RWPE1 (cell line): Measurements from ENCODE around the gene SERGEF.

Experiments used
- CTCF ChIA-PET: fragments of 350-600 bp; sonication (Branson Sonifier 250); formaldehyde crosslinking; extraction: SDS; loops from one replicate; lab custom pipeline; 2021; lab: Yijun Ruan, JAX
- POLR2A ChIA-PET: fragments of 400-600 bp; formaldehyde crosslinking; extraction: SDS; loops from one replicate; lab custom pipeline; 2020; ENCODE audit warnings: antibody characterized with exemption; ENCODE audit not compliant: low non-redundant PET; lab: Yijun Ruan, JAX
- DNase-seq: peaks from one replicate; pipeline ENCODE4 v3.0.0; 2012; ENCODE audit warnings: low spot score
- H3K27ac ChIP-seq: fragments of 450-650 bp; 2 replicates; pipeline ENCODE4 v1.5.1; 2017
- TF ChIP-seq, protein P1 (sequence below): fragments of 450-650 bp; conservative IDR thresholded peaks from 2 replicates; pipeline ENCODE4 v1.5.1; 2017; ENCODE audit warnings: low read depth, mild to moderate bottlenecking

Gene SERGEF

DNA sequence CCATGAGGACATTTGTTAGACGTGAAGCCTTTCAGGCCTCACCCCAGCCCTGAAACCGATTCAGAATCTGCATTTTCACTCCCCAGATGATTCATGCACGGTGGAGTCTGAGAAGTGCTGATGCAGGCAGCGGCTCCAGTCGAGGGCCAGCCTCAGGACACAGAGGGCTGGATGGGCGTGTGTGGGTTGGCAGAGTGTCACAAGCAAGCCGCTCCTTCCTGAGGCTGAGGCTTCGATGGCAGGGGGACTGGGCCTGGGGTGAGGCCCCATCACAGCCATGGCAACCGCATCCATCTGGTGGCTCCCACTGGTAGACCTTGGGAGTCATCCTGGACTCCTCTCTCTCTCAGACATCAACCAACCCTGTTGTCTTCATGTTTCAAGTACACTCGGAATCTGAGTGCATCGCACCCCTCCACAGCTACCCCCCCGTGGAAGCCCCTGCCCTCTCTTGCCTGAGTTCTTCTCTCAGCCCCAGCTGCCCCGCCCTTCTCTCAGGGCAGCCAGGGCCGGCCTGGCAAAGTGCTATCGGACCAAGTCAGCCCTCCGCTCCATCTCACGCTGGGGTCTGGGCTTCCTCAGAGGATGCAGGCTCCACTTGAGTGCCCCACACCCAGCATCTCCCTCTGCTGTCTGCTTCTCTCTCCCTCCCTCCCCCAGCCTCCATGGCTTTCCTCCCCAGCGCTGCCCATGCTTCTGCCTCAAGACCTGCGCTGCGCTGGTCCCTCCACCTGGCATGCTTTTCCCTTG, 267.6 kb downstream of the SERGEF start:
- POLR2A ChIA-PET, result no interaction called here

DNA sequence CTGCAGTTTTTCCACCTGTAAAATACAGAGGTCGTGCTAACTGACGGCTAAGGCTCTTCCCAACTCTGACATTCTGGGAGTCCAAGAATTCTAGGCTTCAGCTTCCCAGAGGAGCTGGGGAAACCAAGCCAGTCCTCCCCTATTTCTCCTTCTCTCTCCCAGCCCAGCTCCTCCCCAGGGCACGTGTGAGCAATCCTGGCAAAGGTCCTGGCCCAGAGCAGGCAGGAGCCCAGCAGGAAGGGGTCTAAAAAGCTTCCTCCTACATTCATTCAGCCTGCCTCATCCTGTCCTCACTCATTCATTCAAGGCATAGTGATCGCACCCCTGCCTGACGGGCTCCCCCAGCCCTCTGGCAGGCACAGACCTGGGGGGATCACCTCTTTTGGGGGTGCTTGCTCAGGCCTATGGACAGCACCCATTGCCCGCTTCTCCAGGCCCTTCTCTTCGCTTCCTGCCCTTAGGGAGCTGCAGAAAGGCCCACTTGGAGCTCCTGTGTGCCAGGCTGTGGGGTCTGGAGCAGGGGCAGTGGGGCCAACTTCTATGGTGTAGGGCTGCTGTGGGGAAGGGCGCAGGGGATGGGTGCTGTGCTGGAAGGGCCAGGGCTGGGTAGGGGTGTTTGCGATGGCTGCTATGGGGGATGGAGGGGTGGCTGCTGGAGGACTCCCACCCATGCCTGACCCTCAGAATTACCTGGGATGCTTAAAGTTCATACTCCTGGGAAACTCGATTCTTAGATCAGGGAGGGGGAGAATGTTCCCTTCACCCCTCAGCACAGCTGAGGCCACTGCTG, 268.5 kb downstream of the SERGEF start:
- DNase-seq, result no peak
- POLR2A ChIA-PET, result no interaction called here
- TF ChIP-seq, protein P1, sequence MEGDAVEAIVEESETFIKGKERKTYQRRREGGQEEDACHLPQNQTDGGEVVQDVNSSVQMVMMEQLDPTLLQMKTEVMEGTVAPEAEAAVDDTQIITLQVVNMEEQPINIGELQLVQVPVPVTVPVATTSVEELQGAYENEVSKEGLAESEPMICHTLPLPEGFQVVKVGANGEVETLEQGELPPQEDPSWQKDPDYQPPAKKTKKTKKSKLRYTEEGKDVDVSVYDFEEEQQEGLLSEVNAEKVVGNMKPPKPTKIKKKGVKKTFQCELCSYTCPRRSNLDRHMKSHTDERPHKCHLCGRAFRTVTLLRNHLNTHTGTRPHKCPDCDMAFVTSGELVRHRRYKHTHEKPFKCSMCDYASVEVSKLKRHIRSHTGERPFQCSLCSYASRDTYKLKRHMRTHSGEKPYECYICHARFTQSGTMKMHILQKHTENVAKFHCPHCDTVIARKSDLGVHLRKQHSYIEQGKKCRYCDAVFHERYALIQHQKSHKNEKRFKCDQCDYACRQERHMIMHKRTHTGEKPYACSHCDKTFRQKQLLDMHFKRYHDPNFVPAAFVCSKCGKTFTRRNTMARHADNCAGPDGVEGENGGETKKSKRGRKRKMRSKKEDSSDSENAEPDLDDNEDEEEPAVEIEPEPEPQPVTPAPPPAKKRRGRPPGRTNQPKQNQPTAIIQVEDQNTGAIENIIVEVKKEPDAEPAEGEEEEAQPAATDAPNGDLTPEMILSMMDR, result no peak
- no peak overlapping the region for H3K27ac ChIP-seq
- CTCF ChIA-PET, result interaction anchor here (0.6 to 1.0 kb wide), 4 partner anchors 39 to 421 kb away, joined by 3 read pairs; no protein-coding TSS in a partner anchor

More for the DNA sequence above, 267.6 kb downstream of the SERGEF start:
- TF ChIP-seq, protein P1, result no peak
- no peak overlapping the region for H3K27ac ChIP-seq
- CTCF ChIA-PET, result interaction anchor here (0.6 to 1.5 kb wide), 2 partner anchors 14 to 420 kb away, joined by 3 to 7 read pairs; no protein-coding TSS in a partner anchor
- DNase-seq, result no peak

DNA sequence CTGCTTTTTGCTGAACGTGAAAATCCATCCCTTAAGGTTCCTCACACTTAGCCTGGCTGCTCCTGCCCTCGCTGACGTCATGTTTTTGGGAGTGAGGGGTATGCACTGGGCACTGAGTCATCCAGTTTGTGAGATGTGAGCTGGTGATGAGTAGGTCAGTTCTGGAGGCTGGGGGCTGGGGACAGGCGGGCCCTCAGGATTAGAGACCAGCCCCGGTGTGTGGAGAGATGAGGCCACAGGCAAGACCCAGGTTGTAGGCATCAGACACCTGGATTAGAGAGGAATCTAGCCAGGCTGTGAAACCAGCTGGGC, 269.1 kb downstream of the SERGEF start:
- TF ChIP-seq, protein P1, result no peak
- ChIA-PET CTCF (interaction anchor here (0.7 to 1.0 kb wide), 2 partner anchors 164 to 235 kb away, joined by 3 read pairs; no protein-coding TSS in a partner anchor), POLR2A (no interaction called here)
- DNase-seq, result peak; percentile 34
- no peak overlapping the region for H3K27ac ChIP-seq

DNA sequence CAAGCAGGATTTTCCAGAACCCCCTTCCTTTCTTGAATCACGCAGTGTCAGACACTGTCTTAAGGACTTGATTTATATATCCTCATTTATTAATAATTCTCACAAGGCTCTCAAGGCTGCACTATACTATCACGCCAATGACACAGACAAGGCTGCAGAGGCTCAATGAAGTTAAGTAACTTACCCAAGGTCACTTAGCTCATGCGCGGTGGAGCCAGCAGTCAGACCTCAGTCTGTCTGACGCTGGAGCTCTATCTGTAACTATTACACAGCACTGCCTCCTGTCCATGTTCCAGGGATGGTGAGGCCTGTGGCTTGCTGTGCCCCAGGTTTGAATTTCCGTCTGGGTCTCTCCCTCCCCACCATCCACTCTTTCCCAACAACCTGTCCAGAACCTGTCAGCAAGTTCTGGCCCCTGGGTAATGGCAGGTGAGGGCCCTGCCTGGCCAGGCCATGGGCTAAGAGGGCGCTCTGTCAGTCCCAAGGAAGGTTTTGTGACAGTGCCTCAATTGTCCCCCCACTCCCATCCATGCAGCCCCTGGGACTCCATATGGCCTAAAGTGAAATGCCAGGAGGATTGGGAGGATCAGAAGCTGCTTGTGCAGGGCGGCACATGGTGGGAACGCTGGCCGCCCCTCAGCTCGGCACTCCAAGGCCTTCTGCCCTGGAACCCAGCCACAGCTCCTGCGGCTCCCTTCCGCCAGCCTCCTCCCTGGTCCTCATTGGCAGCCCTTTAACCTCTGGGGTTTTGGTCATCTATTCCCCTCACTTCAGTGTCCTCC, 269.6 kb downstream of the SERGEF start:
- ChIA-PET POLR2A (no interaction called here), CTCF (interaction anchor here (0.7 to 1.0 kb wide), 3 partner anchors 102 to 235 kb away, joined by 3 read pairs; no protein-coding TSS in a partner anchor)
- no peak overlapping the region for H3K27ac ChIP-seq
- TF ChIP-seq, protein P1, result no peak
- DNase-seq, result no peak

DNA sequence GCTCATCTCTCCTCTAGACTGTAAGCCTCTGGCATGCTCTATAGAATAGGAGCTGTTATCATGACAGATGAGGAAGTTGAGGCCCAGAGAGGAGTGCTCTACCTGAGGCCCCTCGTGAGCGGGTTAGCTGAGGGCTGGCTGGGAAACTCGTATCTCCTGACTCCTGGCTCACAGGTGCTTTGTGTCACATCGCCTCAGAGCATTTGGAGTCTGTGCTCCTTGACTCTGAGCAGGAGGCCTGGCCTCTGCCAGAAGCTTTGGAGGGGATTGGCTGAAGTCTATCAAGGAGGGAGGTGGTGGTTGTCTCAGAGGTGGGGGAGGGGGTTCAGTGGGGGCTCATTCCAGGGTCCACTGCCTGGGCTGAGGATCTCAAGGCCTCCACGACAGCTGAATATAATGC, 270.8 kb downstream of the SERGEF start:
- no peak for DNase-seq
- ChIA-PET POLR2A (no interaction called here), CTCF (interaction anchor here (0.6 to 0.9 kb wide), 4 partner anchors 21 to 232 kb away, joined by 3 to 6 read pairs (median 3); no protein-coding TSS in a partner anchor)
- TF ChIP-seq, protein P1, result no peak
- no peak overlapping the region for H3K27ac ChIP-seq

DNA sequence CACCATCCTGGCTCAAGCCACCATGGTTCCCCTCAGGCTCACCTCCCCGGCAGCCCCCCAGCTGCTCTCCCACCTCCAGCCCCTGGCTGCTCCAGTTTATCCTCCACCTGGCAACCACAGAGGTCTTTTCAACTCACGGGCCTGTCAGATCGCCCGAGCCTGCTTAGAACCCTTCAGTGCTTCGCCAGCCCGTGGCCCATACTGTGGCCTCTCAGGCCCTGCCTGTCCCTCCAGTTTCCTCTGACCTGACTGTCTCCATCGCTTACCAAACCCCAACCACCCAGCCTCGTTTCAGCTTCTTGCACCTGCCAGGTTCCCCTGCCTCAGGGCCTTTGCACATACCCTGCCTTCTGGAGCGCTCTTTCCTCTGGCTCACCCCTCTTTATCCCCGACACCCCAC, 271.4 kb downstream of the SERGEF start:
- ChIA-PET CTCF (interaction anchor here (0.6 kb wide), 3 partner anchors 21 to 232 kb away, joined by 3 to 6 read pairs (median 3); no protein-coding TSS in a partner anchor), POLR2A (no interaction called here)
- DNase-seq, result no peak

More for the DNA sequence above, 271.4 kb downstream of the SERGEF start:
- H3K27ac ChIP-seq, result no peak overlapping the region
- TF ChIP-seq, protein P1, result no peak
